K562 (cell line): ENCODE measurements around the gene DIAPH1. TPM values are rescaled to one million over a fixed set of nuclear protein-coding genes. Genes with fewer than 3 reads are reported as not detected.
A peak's percentile ranks its signal among the peaks of the same experiment; 100 is the strongest.

ENCODE experiments used
- ATAC-seq: fragments of 200-7000 bp; cut with Tn5 transposase; 3 replicates; pipeline ENCODE4 v1.9.1; 2020; ENCODE audit warnings: moderate library complexity
- BruUV-seq: library from RNA; stranded (reverse); fragments of 400-500 nt; replicated peaks from 2 replicates; lab custom pipeline; 2021; lab: Mats Ljungman, UMichigan
- CTCF ChIA-PET: fragments of 300-600 bp; formaldehyde crosslinking; extraction: SDS; loops from one replicate; lab custom pipeline; 2021; ENCODE audit warnings: low intra/inter-chr PET ratio; lab: Yijun Ruan, JAX
- POLR2A ChIA-PET: fragments of 300-600, 350-650 bp; sonication (Branson Sonifier 250); formaldehyde crosslinking; extraction: SDS; loops from one replicate; lab custom pipeline; 2021; ENCODE audit warnings: antibody characterized with exemption, inconsistent platforms; lab: Yijun Ruan, JAX
- DNase-seq, 4 experiments: peaks; one replicate each; pipeline versions ENCODE4 v3.0.0 to v3.0.0-alpha.2; 2011 to 2018; ENCODE audit warnings: low spot score in 3 of 4, mixed read lengths in 3 of 4; ENCODE audit errors: extremely low read depth in 1 of 4
- FAIRE-seq: peaks from 2 replicates; lab custom pipeline; 2011; peaks lifted over from hg19 to GRCh38; lab: Jason Lieb, UNC
- H2AFZ ChIP-seq: 2 replicates; pipeline ENCODE4 v1.6.0; 2011; ENCODE audit warnings: low read depth, low read length, control low read depth, inconsistent platforms
- H3K27ac ChIP-seq: fragments of 200-600 bp; 3 replicates; pipeline ENCODE4 v1.8.0; 2011; ENCODE audit warnings: low read depth, mild to moderate bottlenecking, control low read depth, inconsistent platforms, low read length, moderate library complexity, mixed read lengths; ENCODE audit errors: extremely low read depth
- H3K27me3 ChIP-seq, 2 experiments: fragments of 300-600 bp in 1 of 2; 2 replicates in 1 of 2; 3 replicates in 1 of 2; pipeline versions ENCODE4 v1.6.0 to v1.8.0; 2011; ENCODE audit warnings: inconsistent platforms in 2 of 2, low read length in 2 of 2, mild to moderate bottlenecking in 1 of 2, mixed read lengths in 1 of 2, moderate library complexity in 1 of 2; ENCODE audit not compliant: control insufficient read depth in 2 of 2, insufficient read depth in 2 of 2
- H3K36me3 ChIP-seq: fragments of 300-600 bp; 3 replicates; pipeline ENCODE4 v1.8.0; 2011; ENCODE audit warnings: mild to moderate bottlenecking, low read length, inconsistent platforms; ENCODE audit not compliant: control insufficient read depth, insufficient read depth
- H3K4me1 ChIP-seq, 2 experiments: fragments of 200-600 bp in 1 of 2; replicated peaks in 1 of 2; 2 replicates in 1 of 2; 3 replicates in 1 of 2; pipeline versions ENCODE4 v1.5.1 to v1.8.0; 2011; ENCODE audit warnings: inconsistent platforms in 2 of 2, low read length in 2 of 2, mild to moderate bottlenecking in 1 of 2, mixed read lengths in 1 of 2, moderate library complexity in 1 of 2; ENCODE audit not compliant: control insufficient read depth in 2 of 2, insufficient read depth in 2 of 2
- H3K4me2 ChIP-seq: 2 replicates; pipeline ENCODE4 v1.6.1; 2011; ENCODE audit warnings: low read length, control low read depth, inconsistent platforms, mixed read lengths; ENCODE audit not compliant: insufficient read depth
- H3K4me3 ChIP-seq: fragments of 200-600 bp; sonication (generic), shearing (Covaris generic); 2 replicates; pipeline ENCODE4 v1.5.1; 2016; ENCODE audit warnings: control low read depth, inconsistent platforms
- H3K79me2 ChIP-seq: fragments of 200-600 bp; 3 replicates; pipeline ENCODE4 v1.8.0; 2011; ENCODE audit warnings: low read length, inconsistent platforms; ENCODE audit not compliant: control insufficient read depth, insufficient read depth
- H3K9ac ChIP-seq, 2 experiments: 2 replicates each; pipeline versions ENCODE4 v1.6.0 to v1.6.1; 2011; ENCODE audit warnings: low read depth in 2 of 2, low read length in 2 of 2, control low read depth in 1 of 2, inconsistent platforms in 1 of 2, mild to moderate bottlenecking in 1 of 2, mixed read lengths in 1 of 2; ENCODE audit not compliant: insufficient read depth in 1 of 2
- H3K9me1 ChIP-seq: one replicate; pipeline ENCODE4 v1.6.0; 2011; ENCODE audit warnings: inconsistent platforms, mild to moderate bottlenecking, low read length, moderate library complexity; ENCODE audit not compliant: control insufficient read depth, insufficient read depth
- H3K9me3 ChIP-seq: replicated peaks from 2 replicates; pipeline ENCODE4 v1.5.1; 2011; ENCODE audit warnings: low read depth, low read length, inconsistent platforms; ENCODE audit not compliant: control insufficient read depth, insufficient read depth
- H4K20me1 ChIP-seq: replicated peaks from 2 replicates; pipeline ENCODE4 v1.6.1; 2011; ENCODE audit warnings: low read length, inconsistent platforms, mixed read lengths; ENCODE audit not compliant: control insufficient read depth, insufficient read depth
- ELK3 ChIP-seq: fragments of 450-650 bp; formaldehyde crosslinking; IDR thresholded peaks from 2 replicates; pipeline ENCODE4 v1.4.0; 2020; ENCODE audit warnings: mild to moderate bottlenecking
- FOXK2 ChIP-seq, 2 experiments: fragments of 450-650 bp; IDR thresholded peaks in 1 of 2; conservative IDR thresholded peaks in 1 of 2; 2 replicates each; pipeline ENCODE4 v1.6.1; 2016; ENCODE audit warnings: low read depth in 2 of 2, mild to moderate bottlenecking in 1 of 2
- FOXP1 ChIP-seq: sonication (generic); formaldehyde crosslinking; IDR thresholded peaks from 2 replicates; pipeline ENCODE4 v1.8.0; 2022; ENCODE audit warnings: mild to moderate bottlenecking, missing genetic modification reagents
- HDAC1 ChIP-seq, 2 experiments: fragments of 450-650 bp; IDR thresholded peaks; 2 replicates each; pipeline ENCODE4 v1.6.1; 2016 to 2017; ENCODE audit warnings: inconsistent platforms in 1 of 2, mild to moderate bottlenecking in 1 of 2, moderate library complexity in 1 of 2
- NCOA6 ChIP-seq: fragments of 450-650 bp; IDR thresholded peaks from 2 replicates; pipeline ENCODE4 v1.6.1; 2017; ENCODE audit warnings: mild to moderate bottlenecking
- SMAD2 ChIP-seq: fragments of 150-350 bp; IDR thresholded peaks from 2 replicates; pipeline ENCODE4 v1.6.1; 2014; ENCODE audit warnings: low read depth, mild to moderate bottlenecking, low read length
- ZNF121 ChIP-seq: sonication (generic); formaldehyde crosslinking; conservative IDR thresholded peaks from 2 replicates; pipeline ENCODE4 v1.8.0; 2022; ENCODE audit warnings: missing genetic modification reagents
- ZNF316 ChIP-seq: fragments of 450-650 bp; IDR thresholded peaks from 2 replicates; pipeline ENCODE4 v1.6.1; 2016
- ZNF444 ChIP-seq: fragments of 250-450 bp; sonication (Bioruptor Pico); IDR thresholded peaks from 2 replicates; pipeline ENCODE4 v1.4.0; 2020; ENCODE audit warnings: mild to moderate bottlenecking, moderate library complexity
- WGBS: fragments of 100-300 bp; shearing (Covaris generic); methylation state at CpG from one replicate; pipeline ENCODE4 v1.1.6; 2016; ENCODE audit warnings: low coverage, mixed read lengths; ENCODE audit not compliant: insufficient coverage; ENCODE audit errors: missing lambda C conversion rate; 5-methylcytosine and 5-hydroxymethylcytosine counted together
- in situ Hi-C: fragments of 300-500 bp; cut with MboI; formaldehyde crosslinking; loops from 4 replicates; pipeline ENCODE4 v1.15.0; 2018; ENCODE audit warnings: inconsistent platforms, mixed read lengths
- intact Hi-C: fragments of 100-400 bp; cut with micrococcal nuclease; formaldehyde crosslinking; loops from 2 replicates; pipeline ENCODE4 v1.14.2; 2022
- polyA plus RNA-seq, 8 experiments: library from polyadenylated mRNA; depleted of rRNA in 4 of 8; stranded (reverse) in 5 of 8; unstranded in 3 of 8; fragments of >200 nt; fragmentation: Nextera tagmentation in 2 of 8; fragmentation: Illumina TruSeq in 1 of 8; extraction: Ambion mirVana in 2 of 8; extraction: Trizol in 1 of 8; gene quantifications; 2 replicates each; pipeline versions ENCODE4 v1.2.1 to v1.2.3, GENCODE V29; 2011 to 2014; ENCODE audit warnings: inconsistent platforms in 1 of 8, missing spikeins in 1 of 8
- total RNA-seq, 7 experiments: library from RNA; depleted of rRNA in 6 of 7; stranded (reverse); fragments of >200 nt in 6 of 7; fragmentation: Illumina TruSeq in 2 of 7; extraction: Trizol in 2 of 7; gene quantifications; 2 replicates each; pipeline versions ENCODE4 v1.2.1 to v1.2.3, GENCODE V29; 2011 to 2021; ENCODE audit warnings: low replicate concordance in 1 of 7
- TF ChIP-seq, protein P1 (sequence below): fragments of 450-650 bp; conservative IDR thresholded peaks from 2 replicates; pipeline ENCODE4 v1.6.1; 2016; ENCODE audit warnings: missing genetic modification characterization, low read depth, mild to moderate bottlenecking, missing compliant biosample characterization, moderate library complexity

Gene DIAPH1
- total and polyA plus RNA-seq, 9 of the 15 experiments (the other 6 are each of a cell fraction or from before 2014, with no cell fraction given) = 60.8 to 328 (median 97.8) TPM

- TF ChIP-seq, protein P1, sequence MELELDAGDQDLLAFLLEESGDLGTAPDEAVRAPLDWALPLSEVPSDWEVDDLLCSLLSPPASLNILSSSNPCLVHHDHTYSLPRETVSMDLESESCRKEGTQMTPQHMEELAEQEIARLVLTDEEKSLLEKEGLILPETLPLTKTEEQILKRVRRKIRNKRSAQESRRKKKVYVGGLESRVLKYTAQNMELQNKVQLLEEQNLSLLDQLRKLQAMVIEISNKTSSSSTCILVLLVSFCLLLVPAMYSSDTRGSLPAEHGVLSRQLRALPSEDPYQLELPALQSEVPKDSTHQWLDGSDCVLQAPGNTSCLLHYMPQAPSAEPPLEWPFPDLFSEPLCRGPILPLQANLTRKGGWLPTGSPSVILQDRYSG (tag) = no peak
- TF ChIP-seq ZNF121 (CRISPR knock-in tag) = no peak
- no peak for TF ChIP-seq HDAC1 (IDR thresholded peaks at IDR 0.05)
- no peak for TF ChIP-seq ELK3
- TF ChIP-seq, all 486 proteins: peak for 0
Measured at GRCh38 chr5:141559461-141559860, 59.3 kb downstream of the DIAPH1 start (continued).

GRCh38 chr5:141558150-141558549, 60.6 kb downstream of the DIAPH1 start:
- Histone ChIP-seq H3K9me3 (no peaks in the 10 kb centered on the region), H3K27ac (0 out of 3 replicates have a peak overlapping the region, but pooled peaks have one; percentile 18), H3K4me2 (no peak overlapping the region), H3K9ac (no peak overlapping the region), H2AFZ (no peak overlapping the region), H3K27me3 (no peaks in the 10 kb centered on the region), H3K36me3 (peaks cover 92% of the 10 kb centered on the region), H3K4me3 (no peak overlapping the region), H3K79me2 (peaks cover 38% of the 10 kb centered on the region), H3K9me1 (no peaks in the 10 kb centered on the region), H3K4me1 (no peaks in the 10 kb centered on the region; a peak in 1 of 5 replicates), H4K20me1 (no peaks in the 10 kb centered on the region)
- BruUV-seq = no TSS peak
- in situ Hi-C loops = no loop called here
- ChIA-PET POLR2A (interaction anchor here (1.0 to 1.2 kb wide), 3 partner anchors 9 to 187 kb away, joined by 3 to 4 read pairs (median 4); no protein-coding TSS in a partner anchor), CTCF (interaction anchor here (0.6 to 1.2 kb wide), 9 partner anchors 128 to 464 kb away, joined by 3 to 6 read pairs (median 3); partner anchors contain the start of genes PCDHB15, PCDHGA11, PCDHGA12 and PCDHGA2)
- 82% methylated on average over 6 of the region's 6 CpGs for WGBS
- intact Hi-C loops = loop anchor here (2.0 kb wide), 2 partner anchors 137 to 345 kb away; partner anchors contain the start of genes PCDHB13 and PCDHGA11
- TF ChIP-seq ZNF444 = no peak
- no peak for TF ChIP-seq FOXK2 (conservative IDR thresholded peaks at IDR 0.05 in 1 of 2, IDR thresholded peaks at IDR 0.05 in 1 of 2; ENCODE audit: low read depth in 2 of 2)
- TF ChIP-seq ZNF316 = no peak
- TF ChIP-seq SMAD2 = no peak
- no peak for TF ChIP-seq NCOA6
- TF ChIP-seq FOXP1 (CRISPR knock-in tag) = no peak
- DNase-seq (no peak), ATAC-seq (no peak; the same call in 2 of the 3 replicates), FAIRE-seq (peak; percentile 15)
